CD14-positive monocyte (primary cell): ENCODE measurements around the gene SYNM. TPM values are rescaled to one million over a fixed set of nuclear protein-coding genes. Genes with fewer than 3 reads are reported as not detected.

Experiments
- DNase-seq, 3 donors: peaks; one replicate each; pipeline ENCODE4 v3.0.0-alpha.2; 2011 to 2022
- H2AFZ ChIP-seq: 2 replicates; pipeline ENCODE4 v1.6.0; 2012; ENCODE audit warnings: mild to moderate bottlenecking, low read depth, low read length, inconsistent platforms; ENCODE audit not compliant: insufficient read depth, poor library complexity, severe bottlenecking
- H3K27ac ChIP-seq, 2 donors: 1 replicate in 1 of 2; 2 replicates in 1 of 2; pipeline ENCODE4 v1.5.1; 2012 to 2013; ENCODE audit warnings: low read length in 2 of 2, control low read depth in 1 of 2, inconsistent platforms in 1 of 2, low read depth in 1 of 2, mild to moderate bottlenecking in 1 of 2
- H3K27me3 ChIP-seq, 2 donors: one replicate each; pipeline versions ENCODE4 v1.6.0 to v1.6.1; 2011 to 2013; ENCODE audit warnings: low read length in 2 of 2; ENCODE audit not compliant: control insufficient read depth in 2 of 2, insufficient read depth in 2 of 2
- H3K36me3 ChIP-seq, 2 donors: replicated peaks in 1 of 2; 1 replicate in 1 of 2; 2 replicates in 1 of 2; pipeline versions ENCODE4 v1.5.1 to v1.6.1; 2012 to 2013; ENCODE audit warnings: low read length in 2 of 2, control low read depth in 1 of 2, inconsistent platforms in 1 of 2, mild to moderate bottlenecking in 1 of 2; ENCODE audit not compliant: insufficient read depth in 2 of 2, control insufficient read depth in 1 of 2
- H3K4me1 ChIP-seq, 2 donors: 1 replicate in 1 of 2; 2 replicates in 1 of 2; pipeline versions ENCODE4 v1.5.1 to v1.6.1; 2012 to 2013; ENCODE audit warnings: low read length in 2 of 2, control low read depth in 1 of 2, inconsistent platforms in 1 of 2, mild to moderate bottlenecking in 1 of 2, moderate library complexity in 1 of 2; ENCODE audit not compliant: insufficient read depth in 2 of 2, control insufficient read depth in 1 of 2
- H3K4me2 ChIP-seq: replicated peaks from 2 replicates; pipeline ENCODE3; 2012; ENCODE audit warnings: low read length, moderate library complexity, mild to moderate bottlenecking; ENCODE audit not compliant: poor library complexity, severe bottlenecking; ENCODE audit errors: extremely low read depth
- H3K4me3 ChIP-seq, 3 experiments: fragments of 200-600 bp in 1 of 3; sonication (generic) in 1 of 3; replicated peaks in 1 of 3; 1 replicate in 2 of 3; 2 replicates in 1 of 3; pipeline ENCODE4 v1.5.1; 2011 to 2013; ENCODE audit warnings: low read length in 3 of 3, mild to moderate bottlenecking in 3 of 3, control low read depth in 2 of 3, low read depth in 2 of 3, inconsistent platforms in 1 of 3, moderate library complexity in 1 of 3
- H3K79me2 ChIP-seq: 2 replicates; pipeline ENCODE4 v1.6.0; 2012; ENCODE audit warnings: mild to moderate bottlenecking, control low read depth, inconsistent platforms, low read length, moderate library complexity; ENCODE audit not compliant: insufficient read depth
- H3K9ac ChIP-seq: 2 replicates; pipeline ENCODE4 v1.6.0; 2017; ENCODE audit warnings: low read length, mild to moderate bottlenecking; ENCODE audit not compliant: insufficient read depth, poor library complexity, severe bottlenecking
- H3K9me3 ChIP-seq, 2 donors: replicated peaks in 1 of 2; 1 replicate in 1 of 2; 2 replicates in 1 of 2; pipeline versions ENCODE4 v1.5.1 to v1.6.1; 2012 to 2013; ENCODE audit warnings: low read length in 2 of 2, control low read depth in 1 of 2; ENCODE audit not compliant: control insufficient read depth in 1 of 2, insufficient read depth in 1 of 2
- H4K20me1 ChIP-seq: 2 replicates; pipeline ENCODE4 v1.6.0; 2012; ENCODE audit warnings: mild to moderate bottlenecking, low read length, control low read depth, moderate library complexity; ENCODE audit not compliant: insufficient read depth
- H3K27ac Mint-ChIP-seq, 7 donors: one replicate each; pipeline ENCODE4 v1.8.0; 2020; ENCODE audit warnings: mild to moderate bottlenecking in 7 of 7, mixed read lengths in 7 of 7, moderate library complexity in 6 of 7, inconsistent platforms in 2 of 7
- H3K27me3 Mint-ChIP-seq, 3 donors: one replicate each; pipeline ENCODE4 v1.8.0; 2021 to 2022; ENCODE audit warnings: low read depth in 3 of 3, mild to moderate bottlenecking in 3 of 3, mixed read lengths in 3 of 3, moderate library complexity in 3 of 3, inconsistent platforms in 1 of 3
- H3K36me3 Mint-ChIP-seq, 2 donors: one replicate each; pipeline ENCODE4 v1.8.0; 2020; ENCODE audit warnings: mixed read lengths in 2 of 2, inconsistent platforms in 1 of 2, mild to moderate bottlenecking in 1 of 2
- H3K4me1 Mint-ChIP-seq: one replicate; pipeline ENCODE4 v1.8.0; 2020; ENCODE audit warnings: mild to moderate bottlenecking, mixed read lengths
- H3K4me3 Mint-ChIP-seq, 2 donors: one replicate each; pipeline ENCODE4 v1.8.0; 2020; ENCODE audit warnings: mild to moderate bottlenecking in 2 of 2, mixed read lengths in 2 of 2, moderate library complexity in 1 of 2
- H3K9me3 Mint-ChIP-seq, 7 donors: one replicate each; pipeline ENCODE4 v1.8.0; 2020 to 2022; ENCODE audit warnings: mixed read lengths in 7 of 7, mild to moderate bottlenecking in 6 of 7, moderate library complexity in 6 of 7, inconsistent platforms in 2 of 7
- WGBS: methylation state at CpG from one replicate; pipeline ENCODE4 v1.1.5; 2013; ENCODE audit warnings: missing lambda C conversion rate; ENCODE audit not compliant: insufficient coverage; 5-methylcytosine and 5-hydroxymethylcytosine counted together
- intact Hi-C, 2 donors: fragments of 100-400 bp; cut with micrococcal nuclease; formaldehyde crosslinking; loops; one replicate each; pipeline versions ENCODE4 v1.15.0 to v1.15.1; 2023
- polyA plus RNA-seq, 3 donors: library from polyadenylated mRNA; depleted of rRNA in 1 of 3; unstranded in 2 of 3; stranded (reverse) in 1 of 3; fragments of 300-500 nt in 2 of 3; fragments of >200 nt in 1 of 3; fragmentation: Illumina TruSeq in 2 of 3; gene quantifications; 1 replicate in 2 of 3; 2 replicates in 1 of 3; pipeline ENCODE4 v1.2.3, GENCODE V29; 2012 to 2021
- TF ChIP-seq, protein P1 (sequence below): fragments of 200-600 bp; IDR thresholded peaks from one replicate; pipeline ENCODE4 v1.8.0; 2022; ENCODE audit warnings: antibody characterized with exemption, mild to moderate bottlenecking

SYNM gene
- polyA plus RNA-seq, 3 donors, result 0.04 to 0.05 TPM; not detected in 1

DNA sequence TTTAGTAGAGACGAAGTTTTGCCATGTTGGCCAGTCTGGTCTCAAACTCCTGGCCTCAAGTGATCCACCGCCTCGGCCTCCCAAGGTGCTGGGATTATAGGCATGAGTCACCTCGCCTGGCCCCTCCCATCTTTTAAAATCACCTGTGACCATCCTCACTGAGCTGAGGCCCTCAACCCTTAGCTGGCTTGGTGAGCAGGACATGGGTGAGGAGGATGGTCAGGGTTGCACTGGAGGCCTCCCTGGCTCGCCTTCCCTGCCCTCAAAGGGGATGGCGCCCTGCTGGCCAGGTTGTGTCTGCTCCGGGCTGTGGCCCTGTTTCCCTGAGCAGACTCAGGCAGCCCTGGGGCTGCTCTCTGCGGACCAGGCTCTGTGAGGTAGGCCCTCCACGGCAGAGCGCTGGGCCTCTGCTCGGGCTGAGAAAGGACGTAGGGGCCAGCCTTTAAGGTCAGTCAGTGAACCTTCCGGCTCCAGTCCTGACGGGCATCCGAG lies 33.7 kb downstream of the SYNM start:
- Histone ChIP-seq H3K79me2 (no peaks in the 10 kb centered on the region), H3K4me2 (no peak overlapping the region), H3K27ac (no peak overlapping the region), H3K36me3 (no peaks in the 10 kb centered on the region), H3K4me3 (no peak overlapping the region), H4K20me1 (no peaks in the 10 kb centered on the region), H2AFZ (no peak overlapping the region), H3K4me1 (no peaks in the 10 kb centered on the region), H3K9ac (no peak overlapping the region), H3K27me3 (no peaks in the 10 kb centered on the region), H3K9me3 (no peaks in the 10 kb centered on the region)
- no peak overlapping the region for H3K4me3 Mint-ChIP-seq
- peaks cover 0 to 4% (median 0%) of the 10 kb centered on the region in 3 donors for H3K27me3 Mint-ChIP-seq
- TF ChIP-seq, protein P1, sequence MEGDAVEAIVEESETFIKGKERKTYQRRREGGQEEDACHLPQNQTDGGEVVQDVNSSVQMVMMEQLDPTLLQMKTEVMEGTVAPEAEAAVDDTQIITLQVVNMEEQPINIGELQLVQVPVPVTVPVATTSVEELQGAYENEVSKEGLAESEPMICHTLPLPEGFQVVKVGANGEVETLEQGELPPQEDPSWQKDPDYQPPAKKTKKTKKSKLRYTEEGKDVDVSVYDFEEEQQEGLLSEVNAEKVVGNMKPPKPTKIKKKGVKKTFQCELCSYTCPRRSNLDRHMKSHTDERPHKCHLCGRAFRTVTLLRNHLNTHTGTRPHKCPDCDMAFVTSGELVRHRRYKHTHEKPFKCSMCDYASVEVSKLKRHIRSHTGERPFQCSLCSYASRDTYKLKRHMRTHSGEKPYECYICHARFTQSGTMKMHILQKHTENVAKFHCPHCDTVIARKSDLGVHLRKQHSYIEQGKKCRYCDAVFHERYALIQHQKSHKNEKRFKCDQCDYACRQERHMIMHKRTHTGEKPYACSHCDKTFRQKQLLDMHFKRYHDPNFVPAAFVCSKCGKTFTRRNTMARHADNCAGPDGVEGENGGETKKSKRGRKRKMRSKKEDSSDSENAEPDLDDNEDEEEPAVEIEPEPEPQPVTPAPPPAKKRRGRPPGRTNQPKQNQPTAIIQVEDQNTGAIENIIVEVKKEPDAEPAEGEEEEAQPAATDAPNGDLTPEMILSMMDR, result no peak
- no peak overlapping the region for H3K27ac Mint-ChIP-seq
- WGBS, result 96% methylated on average over 11 of the region's 15 CpGs
- no peak for DNase-seq
- no peaks in the 10 kb centered on the region for H3K36me3 Mint-ChIP-seq
- H3K4me1 Mint-ChIP-seq, result no peaks in the 10 kb centered on the region
- intact Hi-C loops, result no loop called here
- peaks cover 0 to 1% (median 0%) of the 10 kb centered on the region in 7 donors for H3K9me3 Mint-ChIP-seq

DNA sequence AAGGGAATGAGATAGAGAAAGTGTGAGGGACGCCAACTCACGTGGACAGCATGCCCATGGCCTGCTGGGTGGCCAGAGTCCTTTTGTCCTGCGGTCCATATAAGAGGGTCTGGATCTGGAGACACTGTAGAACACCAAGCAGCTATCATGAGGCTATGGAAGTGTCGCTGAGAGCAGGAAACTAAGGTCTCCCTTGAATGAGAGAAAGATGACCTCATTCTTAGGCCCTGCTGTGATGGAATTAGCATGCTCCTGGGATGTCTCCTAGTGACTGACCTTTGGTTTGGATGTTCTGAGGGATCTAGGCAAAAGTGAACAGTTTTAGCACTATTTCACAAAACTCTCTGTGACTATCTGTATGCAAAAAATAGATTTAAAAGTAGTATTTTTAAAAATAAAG lies 34.4 kb downstream of the SYNM start:
- WGBS, result 100% methylated on average over 1 of the region's 4 CpGs
- intact Hi-C loops, result no loop called here

More for the DNA sequence above, 34.4 kb downstream of the SYNM start:
- no peaks in the 10 kb centered on the region for H3K36me3 ChIP-seq
- no peak overlapping the region for H3K27ac ChIP-seq
- no peak overlapping the region for H3K4me3 Mint-ChIP-seq
- H3K9me3 ChIP-seq, result no peaks in the 10 kb centered on the region
- no peak overlapping the region for H3K4me2 ChIP-seq
- H3K36me3 Mint-ChIP-seq, result no peaks in the 10 kb centered on the region
- H3K4me3 ChIP-seq, result no peak overlapping the region
- H3K4me1 ChIP-seq, result no peaks in the 10 kb centered on the region
- no peaks in the 10 kb centered on the region for H3K79me2 ChIP-seq
- no peak overlapping the region for H3K9ac ChIP-seq
- peaks cover 0 to 1% (median 0%) of the 10 kb centered on the region in 7 donors for H3K9me3 Mint-ChIP-seq
- no peak for DNase-seq
- no peak overlapping the region for H2AFZ ChIP-seq
- no peaks in the 10 kb centered on the region for H4K20me1 ChIP-seq
- H3K27me3 Mint-ChIP-seq, result peaks cover 0 to 4% (median 0%) of the 10 kb centered on the region in 3 donors
- H3K27me3 ChIP-seq, result no peaks in the 10 kb centered on the region
- H3K27ac Mint-ChIP-seq, result no peak overlapping the region
- H3K4me1 Mint-ChIP-seq, result no peaks in the 10 kb centered on the region
- TF ChIP-seq, protein P1, result no peak
